Measurements from ENCODE around the gene PSME1.

Gene PSME1

GRCh38 chr14:24098229-24098926, 37.6 kb upstream of the PSME1 start:
- H3K4me3 ChIP-seq (ENCODE audit: low read depth, low read length) = no peak overlapping the region
- in situ Hi-C loops (cut with HindIII; ENCODE audit: low sequenced_read_pairs) = no loop called here
- no peak for DNase-seq (ENCODE audit: low read depth)
- TF ChIP-seq CTCF (IDR thresholded peaks at IDR 0.05; ENCODE audit: low read depth, low read length, missing control alignments) = no peak

GRCh38 chr14:24098927-24099813, 36.8 kb upstream of the PSME1 start:
- no peak for TF ChIP-seq CTCF (IDR thresholded peaks at IDR 0.05; ENCODE audit: low read depth, low read length, missing control alignments)
- DNase-seq (ENCODE audit: low read depth) = no peak
- H3K4me3 ChIP-seq (ENCODE audit: low read depth, low read length) = no peak overlapping the region
- in situ Hi-C loops (cut with HindIII; ENCODE audit: low sequenced_read_pairs) = no loop called here

GRCh38 chr14:24100197-24100981, 35.6 kb upstream of the PSME1 start:
- H3K4me3 ChIP-seq (ENCODE audit: low read depth, low read length) = no peak overlapping the region
- TF ChIP-seq CTCF (IDR thresholded peaks at IDR 0.05; ENCODE audit: low read depth, low read length, missing control alignments) = no peak
- DNase-seq (ENCODE audit: low read depth) = no peak
- in situ Hi-C loops (cut with HindIII; ENCODE audit: low sequenced_read_pairs) = no loop called here

- H3K4me3 ChIP-seq (ENCODE audit: low read depth, low read length) = no peak overlapping the region
- TF ChIP-seq CTCF (IDR thresholded peaks at IDR 0.05; ENCODE audit: low read depth, low read length, missing control alignments) = no peak
- in situ Hi-C loops (cut with HindIII; ENCODE audit: low sequenced_read_pairs) = no loop called here
- DNase-seq (ENCODE audit: low read depth) = no peak
Observed at GRCh38 chr14:24100982-24101494, 35.0 kb upstream of the PSME1 start.

- no peak for TF ChIP-seq CTCF (IDR thresholded peaks at IDR 0.05; ENCODE audit: low read depth, low read length, missing control alignments)
- in situ Hi-C loops (cut with HindIII; ENCODE audit: low sequenced_read_pairs) = no loop called here
- no peak for DNase-seq (ENCODE audit: low read depth)
- H3K4me3 ChIP-seq (ENCODE audit: low read depth, low read length) = no peak overlapping the region
Observed at GRCh38 chr14:24102357-24103048, 33.5 kb upstream of the PSME1 start.

Measured in astrocyte of the cerebellum (primary cell).